SHP77 (cell line): ENCODE measurements around the gene SMOC1.
"Not testable (repeated sequence)": the region's sequence is repeated elsewhere in the genome, so short reads cannot be mapped to it uniquely, and the experiment has no call there.

Experiments used
- DNase-seq, 2 experiments: peaks; one replicate each; lab custom pipeline; 2025; lab: John Stamatoyannopoulos, UW

The SMOC1 gene

GRCh38 chr14:69901113-69901951 is 22.1 kb downstream of the SMOC1 start:
- no peak for DNase-seq

- DNase-seq = not testable (repeated sequence)
These were observed 23.8 kb downstream of the SMOC1 start for GRCh38 chr14:69903046-69903445.

DNA sequence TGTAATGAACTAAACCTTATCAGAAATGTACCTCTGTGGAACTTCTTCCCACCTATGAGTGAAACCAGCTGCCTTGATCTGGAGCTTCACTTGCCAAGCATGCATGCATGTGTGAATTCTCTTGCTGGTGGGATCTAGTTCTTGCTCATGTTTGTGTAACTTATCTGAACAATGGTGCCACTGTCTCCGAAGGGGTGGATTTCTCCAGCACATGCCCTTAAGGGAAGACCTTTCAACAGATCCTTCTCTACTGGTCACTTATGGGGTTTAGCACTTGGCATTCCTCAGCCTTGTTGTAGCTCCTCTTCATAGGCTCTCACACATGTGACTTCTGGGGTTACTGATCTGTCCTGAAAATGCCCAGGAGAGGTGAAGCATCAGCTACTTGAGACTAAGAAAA is 25.0 kb downstream of the SMOC1 start:
- DNase-seq = no peak

- DNase-seq = no peak
These were observed 27.0 kb downstream of the SMOC1 start for GRCh38 chr14:69906201-69906600.

DNA sequence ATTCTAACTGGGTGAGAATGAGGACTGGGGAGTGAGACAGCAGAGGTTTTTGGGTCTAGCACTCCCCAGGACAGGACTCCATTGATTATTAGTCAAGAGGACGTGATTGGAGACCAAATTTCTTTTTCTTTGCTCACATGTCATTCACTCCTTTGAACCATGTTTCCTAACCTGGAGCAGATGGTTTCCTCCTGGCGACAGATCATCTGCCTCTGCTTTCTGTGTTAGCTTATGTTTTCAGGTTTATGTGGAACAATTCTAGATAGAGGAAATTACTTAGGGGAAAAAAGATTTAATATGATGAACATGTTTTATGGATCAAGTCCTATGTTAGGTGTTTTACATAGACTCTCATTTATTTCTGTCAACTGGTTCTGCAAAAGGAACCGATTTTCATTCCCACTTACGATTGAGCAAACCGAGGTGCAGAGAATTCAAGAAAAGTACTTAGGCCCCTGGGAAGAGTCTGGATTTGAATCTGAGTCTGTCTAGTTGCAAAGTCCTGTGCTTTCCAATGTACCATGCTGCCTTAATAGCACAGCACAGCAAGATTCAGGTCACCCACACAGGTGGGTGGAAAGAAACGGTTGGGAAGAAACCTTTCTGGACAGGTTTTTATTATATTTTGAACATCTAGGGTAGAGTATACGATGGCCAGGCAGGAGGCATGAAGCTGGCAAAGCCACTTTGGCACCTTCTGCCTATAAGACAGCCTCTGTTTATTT is 30.8 kb downstream of the SMOC1 start:
- DNase-seq = no peak

DNA sequence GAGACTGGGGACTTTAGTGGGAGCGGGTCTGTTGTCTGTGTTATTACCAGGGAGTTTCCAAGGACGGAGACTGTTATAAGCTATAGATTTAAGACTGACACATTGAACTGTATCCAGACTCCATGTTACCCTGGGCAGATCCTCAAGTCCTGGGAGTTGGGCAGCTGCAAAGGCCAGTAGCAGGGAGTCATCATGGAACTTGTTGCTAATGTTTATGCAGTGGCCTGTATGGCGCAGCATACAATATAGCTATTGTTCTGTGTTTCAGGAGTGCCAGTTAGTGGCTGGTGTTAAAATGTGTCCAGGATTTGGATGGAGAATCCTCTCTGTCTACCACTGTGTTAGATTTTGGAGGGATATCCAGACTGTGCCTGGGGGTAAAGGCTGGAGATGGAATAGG is 31.7 kb downstream of the SMOC1 start:
- DNase-seq = no peak

DNA sequence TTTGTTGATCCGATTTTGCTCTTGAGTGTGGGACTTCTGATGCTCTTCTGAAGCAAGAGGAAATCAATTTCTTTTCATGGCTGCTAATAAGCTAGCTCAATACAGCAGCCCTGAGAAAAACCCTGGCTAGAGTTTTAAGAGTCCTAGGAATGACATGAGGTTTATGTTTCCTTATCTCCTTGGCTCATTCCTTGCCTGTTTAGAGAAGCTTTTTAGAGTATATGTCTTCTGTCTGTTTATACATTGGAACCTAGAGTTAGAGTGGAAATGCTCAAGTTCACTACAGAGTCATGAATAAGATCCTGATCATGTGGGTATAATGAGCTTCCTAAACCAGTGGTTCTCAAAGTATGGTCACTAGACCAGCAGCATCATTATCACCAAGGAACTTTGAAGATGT is 34.5 kb downstream of the SMOC1 start:
- DNase-seq = no peak

DNA sequence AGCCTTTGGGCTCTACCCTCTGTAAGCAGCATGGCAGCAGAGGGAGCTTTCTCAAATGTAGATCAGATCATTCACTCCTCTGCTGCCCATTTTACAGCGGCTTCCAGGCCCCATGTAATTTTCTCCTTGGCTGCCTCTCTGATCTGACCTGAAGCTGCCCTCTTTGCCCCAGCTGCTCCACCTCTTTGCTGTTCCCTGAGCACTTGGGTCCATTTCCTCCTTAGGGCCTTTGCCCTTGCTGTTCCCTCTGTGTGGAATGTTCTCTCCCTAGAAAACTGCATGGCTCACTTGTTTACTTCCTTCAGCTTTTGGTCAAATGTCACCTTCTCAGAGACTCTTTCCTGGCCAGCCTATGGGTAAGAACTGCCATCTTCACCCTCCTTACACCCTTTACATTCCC is 37.2 kb downstream of the SMOC1 start:
- no peak for DNase-seq

DNA sequence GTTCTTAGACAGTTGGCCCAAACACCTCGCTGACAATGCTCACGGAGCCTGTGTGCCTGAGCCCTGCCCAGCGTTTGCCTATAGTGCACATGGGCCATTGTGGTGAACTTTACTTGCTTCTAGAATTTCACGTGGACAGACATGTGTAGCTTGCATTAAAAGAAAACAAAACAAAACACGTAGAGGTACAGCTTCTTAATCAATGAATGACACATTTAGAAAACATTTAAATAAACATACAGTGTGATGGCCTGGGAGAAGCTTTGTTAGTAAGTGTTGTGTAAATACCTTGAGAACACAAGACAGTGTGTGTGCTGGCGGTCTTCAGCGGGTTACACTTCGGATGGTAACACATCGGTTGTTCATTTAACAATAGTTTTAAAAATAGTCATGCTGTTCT is 38.1 kb downstream of the SMOC1 start:
- no peak for DNase-seq

DNA sequence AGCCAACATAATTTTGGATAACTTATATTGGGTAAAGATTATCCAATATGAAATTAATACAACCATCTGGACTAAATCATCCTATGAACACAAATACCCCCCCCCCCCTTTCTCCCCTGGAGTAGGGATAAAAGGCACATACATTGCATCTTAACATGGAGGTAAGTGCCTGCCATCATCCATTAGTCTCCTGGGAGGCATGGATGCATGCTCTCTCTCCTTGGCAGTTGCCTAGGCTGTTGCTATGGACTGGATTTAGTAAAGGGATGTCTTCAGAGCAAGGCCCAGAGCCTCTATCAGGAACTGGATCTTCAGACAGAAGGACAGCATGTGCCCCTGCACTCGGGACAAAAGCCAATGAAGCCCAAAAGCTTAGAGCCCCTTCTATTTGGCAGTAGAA is 40.6 kb downstream of the SMOC1 start:
- no peak for DNase-seq

- DNase-seq = no peak
These were observed 41.8 kb downstream of the SMOC1 start for GRCh38 chr14:69921052-69921451.

DNA sequence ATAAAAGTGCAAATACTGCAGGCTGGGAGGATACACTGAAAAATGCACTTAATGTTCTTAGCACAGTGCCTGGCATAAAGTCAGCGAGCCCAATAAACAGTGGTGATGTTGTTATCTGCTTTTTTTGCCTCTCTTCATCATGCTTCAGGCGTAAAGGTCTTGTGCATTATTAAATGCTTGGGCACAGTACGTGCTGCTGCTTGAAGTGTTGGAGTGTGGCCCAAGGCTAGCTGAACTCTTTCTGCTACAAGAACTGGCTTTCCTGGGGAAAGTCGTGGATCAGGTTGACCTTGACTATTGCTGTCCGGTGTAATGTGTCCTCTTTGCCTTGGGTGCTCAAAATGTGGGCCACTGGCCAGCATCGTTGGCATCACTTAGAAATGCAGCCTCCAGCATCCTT is 43.0 kb downstream of the SMOC1 start:
- DNase-seq = no peak

DNA sequence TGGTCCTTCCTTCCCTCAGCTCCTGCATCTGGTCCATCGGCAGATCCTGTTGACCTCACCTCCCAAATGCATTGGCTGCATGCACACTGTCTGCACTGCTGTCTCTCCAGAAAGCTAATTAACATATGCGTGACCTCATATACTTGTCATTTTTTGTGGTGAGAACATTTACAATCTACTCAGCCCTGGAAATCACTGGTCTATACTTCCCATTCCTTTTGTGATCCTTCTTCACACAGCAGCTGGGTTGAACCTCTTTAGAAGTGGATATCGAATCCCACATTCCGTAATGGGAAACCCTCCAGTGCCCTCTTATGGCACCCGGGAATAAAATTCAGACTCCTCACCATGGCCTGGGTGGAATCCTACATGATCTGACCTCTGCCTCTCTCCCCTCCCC is 45.0 kb downstream of the SMOC1 start:
- DNase-seq = no peak

DNA sequence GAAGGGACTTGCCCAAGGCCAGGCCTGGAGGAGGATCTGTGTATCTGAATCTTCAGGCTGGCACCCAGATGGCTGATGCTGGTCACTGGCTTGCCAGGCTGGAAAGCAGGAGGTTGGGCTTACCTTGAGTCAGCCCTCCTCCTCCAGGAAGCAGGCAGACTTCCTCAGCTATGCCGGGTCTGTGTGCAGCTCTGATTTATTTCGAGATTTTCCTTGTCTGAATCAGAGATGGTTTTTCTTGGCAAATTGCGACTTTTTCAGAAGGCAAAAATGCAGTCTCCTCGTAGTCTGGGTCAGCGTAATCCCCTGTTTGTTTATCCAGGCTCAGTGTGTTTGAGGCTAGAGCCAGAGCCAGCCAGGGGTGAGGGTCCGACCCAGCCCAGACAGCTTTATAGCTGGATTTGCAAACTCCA is 48.9 kb downstream of the SMOC1 start:
- DNase-seq = no peak

DNA sequence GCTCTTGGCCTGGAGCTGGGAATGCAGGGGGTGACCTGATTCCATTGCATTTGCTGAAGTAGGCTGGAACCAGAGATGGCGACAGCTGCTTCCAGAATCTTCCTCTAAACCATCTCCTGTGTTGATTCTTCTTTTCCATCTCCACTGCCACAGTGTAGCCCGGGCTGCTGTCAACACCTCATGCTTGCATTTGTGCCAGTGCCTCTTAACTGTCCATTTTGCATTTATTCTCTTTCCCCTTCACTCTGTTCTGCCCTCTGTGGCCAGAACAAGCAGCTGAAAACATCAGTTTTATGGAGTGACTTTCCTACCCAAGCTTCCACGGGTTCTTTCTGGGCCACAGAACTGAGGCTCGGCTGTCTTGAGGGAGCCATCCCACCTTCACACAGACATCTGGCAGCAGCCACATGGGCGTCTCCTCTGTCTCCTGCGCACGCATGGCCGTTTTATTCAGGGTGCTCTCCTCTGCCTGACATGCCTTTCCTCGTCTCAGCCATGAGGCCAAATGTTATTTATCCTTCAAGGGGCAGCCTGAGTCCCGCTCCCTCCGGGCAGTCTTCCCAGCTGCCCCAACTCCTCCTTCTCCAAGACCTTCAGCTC is 51.7 kb downstream of the SMOC1 start:
- DNase-seq = no peak

DNA sequence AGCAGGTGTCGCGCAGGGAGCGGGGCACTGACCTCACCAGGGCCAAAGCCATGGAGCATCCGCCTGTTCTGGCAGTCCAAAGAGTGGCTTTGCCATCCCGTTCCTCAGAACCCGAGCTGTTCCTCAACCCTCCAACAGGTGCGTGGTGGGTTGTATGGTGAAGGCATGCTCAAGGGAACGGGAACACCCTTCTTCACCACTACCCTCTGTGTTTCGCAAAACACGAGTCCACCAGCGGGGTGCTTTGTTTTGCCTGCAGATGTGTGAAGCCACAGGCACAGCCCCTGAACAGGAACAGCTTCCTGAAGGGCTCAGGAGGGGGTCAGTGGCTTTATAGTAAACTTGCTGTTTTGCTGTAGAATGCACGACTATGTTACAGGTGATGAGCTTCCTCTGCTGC is 52.7 kb downstream of the SMOC1 start:
- DNase-seq = no peak

DNA sequence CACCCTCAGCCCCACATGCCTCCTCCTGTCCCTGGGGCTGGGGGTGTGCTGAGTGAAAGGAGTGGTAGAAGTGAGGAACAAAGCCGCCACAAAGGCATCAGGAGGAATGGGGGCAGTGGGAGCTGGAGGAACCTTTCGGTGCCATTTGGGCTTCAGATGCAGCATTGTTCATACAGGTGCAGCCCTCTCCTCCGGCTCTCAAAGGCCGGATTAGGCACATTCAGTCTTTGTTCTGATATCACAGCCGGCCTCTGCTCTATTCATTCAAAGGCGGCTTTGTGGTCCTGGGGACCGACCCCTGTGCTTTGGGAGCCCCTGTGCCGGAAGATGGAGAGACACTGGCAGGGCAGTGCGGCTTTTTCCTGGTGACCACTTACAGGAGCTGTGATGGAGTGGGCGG is 53.2 kb downstream of the SMOC1 start:
- DNase-seq = no peak

DNA sequence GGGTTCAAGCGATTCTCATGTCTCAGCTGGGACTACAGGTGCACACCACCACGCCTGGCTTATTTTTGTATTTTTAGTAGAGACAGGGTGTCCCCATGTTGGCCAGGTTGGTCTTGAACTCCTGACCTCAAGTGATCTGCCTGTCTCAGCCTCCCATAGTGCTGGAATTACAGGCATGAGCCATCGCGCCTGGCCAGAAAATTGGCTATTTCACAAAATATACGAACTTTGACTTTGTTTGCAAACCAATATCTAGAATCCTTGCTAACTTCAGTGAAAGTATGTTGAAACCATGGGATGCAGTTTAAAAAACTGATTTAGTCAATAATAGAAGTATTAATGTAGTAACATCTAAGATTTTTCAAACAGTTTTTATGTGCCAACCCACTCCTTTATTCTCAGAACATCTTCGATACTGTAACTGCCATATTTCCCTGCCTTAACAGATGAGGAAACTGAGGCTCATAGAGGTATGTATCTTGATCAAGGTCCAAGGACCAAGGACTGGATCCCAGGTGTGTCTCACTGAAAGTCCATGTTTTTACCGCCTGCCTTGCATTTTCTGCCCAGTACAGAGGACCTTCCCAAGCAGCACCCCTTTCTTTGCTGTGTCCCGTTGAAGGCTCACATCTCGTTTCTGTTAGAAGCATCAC is 54.5 kb downstream of the SMOC1 start:
- no peak for DNase-seq

DNA sequence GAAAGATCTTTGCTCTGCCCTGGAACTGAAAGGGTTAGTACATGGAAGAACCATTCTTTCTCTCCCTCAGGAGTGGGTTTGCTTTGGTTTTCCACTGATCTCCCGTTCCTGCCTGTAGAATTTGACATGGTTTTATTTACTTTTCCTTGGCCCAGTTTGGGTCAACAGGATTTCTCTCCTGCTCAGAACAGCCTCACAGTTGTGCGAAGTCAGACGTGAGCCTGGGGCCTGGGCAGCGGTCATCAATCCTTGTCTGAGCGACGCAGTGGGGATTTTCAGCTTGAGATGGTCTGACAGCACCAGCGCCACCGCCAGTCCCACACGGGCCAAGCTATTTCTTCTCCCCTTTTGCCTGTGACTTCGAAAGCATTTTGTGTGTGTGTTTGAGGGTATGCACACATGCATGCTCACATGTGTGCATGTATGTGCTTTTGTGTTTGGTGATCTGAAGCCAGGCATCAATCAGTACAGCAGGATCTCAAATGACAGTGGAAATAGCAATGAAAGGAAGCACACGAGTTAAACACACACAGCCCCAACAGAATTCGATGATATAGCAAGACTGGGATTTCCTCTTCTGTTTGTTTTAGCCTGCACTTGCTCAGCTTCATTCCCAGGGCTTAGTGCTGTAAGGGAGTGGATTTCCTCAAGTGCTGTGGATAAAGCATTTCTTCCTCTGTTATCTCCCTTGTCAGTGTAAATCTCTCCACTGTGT is 58.3 kb downstream of the SMOC1 start:
- no peak for DNase-seq

DNA sequence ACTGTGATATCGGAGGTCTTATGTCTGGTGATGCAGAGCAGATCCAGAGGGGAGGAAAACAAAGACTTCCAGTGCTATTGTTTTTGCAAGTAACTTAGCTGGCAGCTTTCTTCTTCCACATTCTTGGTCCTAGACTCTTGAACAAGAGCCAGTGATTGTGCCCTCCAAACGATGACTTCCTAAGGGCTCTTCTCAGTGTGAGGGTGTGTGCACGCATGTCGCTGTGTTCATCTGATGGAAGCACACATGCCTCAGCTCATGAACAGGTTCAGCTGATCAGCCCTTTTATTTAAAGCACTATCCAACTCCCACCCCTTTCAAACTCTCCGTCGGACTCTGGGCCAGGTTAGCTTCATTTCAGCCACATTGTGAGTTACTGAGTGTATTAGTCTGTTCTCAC is 59.5 kb downstream of the SMOC1 start:
- DNase-seq = no peak

GRCh38 chr14:69941768-69942742 is 62.8 kb downstream of the SMOC1 start:
- no peak for DNase-seq
